IgD-negative memory B cell (primary cell): Measurements from ENCODE around the gene KIAA0586. TPM values are rescaled to one million over a fixed set of nuclear protein-coding genes. Genes with fewer than 3 reads are reported as not detected.
"Not testable (repeated sequence)": the region's sequence is repeated elsewhere in the genome, so short reads cannot be mapped to it uniquely, and the experiment has no call there.

Experiments
- H3K27ac Mint-ChIP-seq, 3 donors: one replicate each; pipeline ENCODE4 v1.8.0; 2020 to 2022; ENCODE audit warnings: mild to moderate bottlenecking in 3 of 3, mixed read lengths in 3 of 3, moderate library complexity in 1 of 3
- H3K27me3 Mint-ChIP-seq: one replicate; pipeline ENCODE4 v1.8.0; 2021; ENCODE audit warnings: mixed read lengths
- H3K36me3 Mint-ChIP-seq: one replicate; pipeline ENCODE4 v1.8.0; 2020; ENCODE audit warnings: mild to moderate bottlenecking, mixed read lengths
- H3K4me1 Mint-ChIP-seq, 3 donors: one replicate each; pipeline ENCODE4 v1.8.0; 2020 to 2022; ENCODE audit warnings: mixed read lengths in 3 of 3, mild to moderate bottlenecking in 1 of 3
- H3K4me3 Mint-ChIP-seq, 4 donors: one replicate each; pipeline ENCODE4 v1.8.0; 2020 to 2022; ENCODE audit warnings: mild to moderate bottlenecking in 4 of 4, mixed read lengths in 4 of 4, moderate library complexity in 3 of 4
- H3K9me3 Mint-ChIP-seq, 3 donors: one replicate each; pipeline ENCODE4 v1.8.0; 2020 to 2021; ENCODE audit warnings: mixed read lengths in 3 of 3, mild to moderate bottlenecking in 1 of 3
- polyA plus RNA-seq: library from polyadenylated mRNA; unstranded; fragments of 300-500 nt; fragmentation: Illumina TruSeq; gene quantifications from one replicate; pipeline ENCODE4 v1.2.3, GENCODE V29; 2021

Gene KIAA0586
- polyA plus RNA-seq, 1 donor from 2014 or later, result 17.5 TPM

GRCh38 chr14:58580035-58580434 is 152.5 kb downstream of the KIAA0586 start:
- peaks cover 2 to 17% (median 5%) of the 10 kb centered on the region in 3 donors for H3K9me3 Mint-ChIP-seq
- H3K27me3 Mint-ChIP-seq, H3K4me1 Mint-ChIP-seq, H3K4me3 Mint-ChIP-seq, H3K27ac Mint-ChIP-seq, H3K36me3 Mint-ChIP-seq: not testable (repeated sequence)

- H3K4me3 Mint-ChIP-seq, H3K4me1 Mint-ChIP-seq, H3K27me3 Mint-ChIP-seq, H3K36me3 Mint-ChIP-seq, H3K27ac Mint-ChIP-seq: not testable (repeated sequence)
- peaks cover 2 to 17% (median 5%) of the 10 kb centered on the region in 3 donors for H3K9me3 Mint-ChIP-seq
These were observed 153.9 kb downstream of the KIAA0586 start for GRCh38 chr14:58581389-58581788.

DNA sequence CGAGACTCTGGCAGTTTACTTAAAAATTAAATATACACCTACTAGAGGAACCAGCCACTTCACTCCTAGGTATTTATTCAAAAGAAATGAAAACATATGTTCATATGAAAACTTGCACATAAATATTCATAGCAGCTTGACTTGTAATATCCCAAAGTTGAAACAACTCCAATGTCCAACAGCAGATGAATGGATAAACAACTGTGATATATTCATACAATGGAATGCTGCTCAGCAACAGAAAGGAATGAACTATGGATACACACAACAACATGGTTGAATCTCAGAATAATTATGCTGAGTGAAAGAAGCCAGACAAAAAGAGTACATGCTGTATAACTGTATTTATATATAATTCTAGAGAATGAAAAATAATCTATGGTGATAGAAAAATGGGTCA is 156.9 kb downstream of the KIAA0586 start:
- no peak overlapping the region for H3K27ac Mint-ChIP-seq
- H3K9me3 Mint-ChIP-seq, result peaks cover 4 to 17% (median 5%) of the 10 kb centered on the region in 3 donors
- H3K4me3 Mint-ChIP-seq, result no peak overlapping the region
- peaks cover 7% of the 10 kb centered on the region for H3K27me3 Mint-ChIP-seq
- H3K36me3 Mint-ChIP-seq, result no peaks in the 10 kb centered on the region
- no peaks in the 10 kb centered on the region for H3K4me1 Mint-ChIP-seq

DNA sequence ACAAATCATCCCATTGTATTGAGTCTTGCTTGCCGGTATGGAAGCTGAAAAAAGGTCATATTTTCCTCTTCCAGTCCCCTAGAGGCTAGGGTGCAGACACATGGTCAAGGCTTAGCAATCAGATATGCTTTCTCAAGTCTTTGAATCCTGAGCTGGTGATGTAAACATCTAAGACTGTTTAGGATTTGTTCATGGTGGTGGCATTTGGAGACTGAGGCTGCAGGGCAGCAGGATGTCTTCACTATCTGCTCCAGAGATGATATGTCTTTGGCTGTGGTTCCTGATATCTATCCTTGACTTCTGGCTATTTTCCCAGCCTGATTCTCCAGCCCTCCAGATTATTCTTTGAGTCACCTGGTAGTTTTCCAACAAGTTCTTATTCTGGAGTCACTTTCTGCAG is 159.8 kb downstream of the KIAA0586 start:
- Mint-ChIP-seq H3K4me1 (no peaks in the 10 kb centered on the region), H3K4me3 (no peak overlapping the region), H3K27me3 (peaks cover 4% of the 10 kb centered on the region), H3K36me3 (no peaks in the 10 kb centered on the region), H3K9me3 (peaks cover 2 to 6% (median 5%) of the 10 kb centered on the region in 3 donors), H3K27ac (no peak overlapping the region)

GRCh38 chr14:58588321-58588720 is 160.8 kb downstream of the KIAA0586 start:
- not testable (repeated sequence) for H3K4me1 Mint-ChIP-seq, H3K27me3 Mint-ChIP-seq, H3K9me3 Mint-ChIP-seq, H3K36me3 Mint-ChIP-seq, H3K27ac Mint-ChIP-seq, H3K4me3 Mint-ChIP-seq

DNA sequence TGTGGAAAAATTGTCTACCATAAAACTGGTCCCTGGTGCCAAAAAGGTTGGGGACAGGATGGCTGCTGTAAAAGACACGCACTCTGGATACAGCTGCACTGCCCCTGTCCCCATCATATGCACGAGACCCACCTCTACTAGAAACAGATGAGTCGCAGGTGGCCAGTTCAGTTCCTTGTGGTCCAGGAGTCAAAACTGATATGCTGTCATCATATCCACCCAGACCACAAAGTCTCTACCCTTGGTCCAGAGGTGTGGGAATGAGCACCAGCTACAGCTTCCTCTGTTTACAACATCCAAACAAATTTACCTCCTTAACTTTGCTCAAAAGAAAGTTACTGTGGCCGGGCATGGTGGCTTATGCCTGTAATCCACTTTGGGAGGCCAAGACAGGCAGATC is 166.5 kb downstream of the KIAA0586 start:
- Mint-ChIP-seq H3K4me3 (no peak overlapping the region), H3K27ac (no peak overlapping the region), H3K4me1 (no peaks in the 10 kb centered on the region), H3K36me3 (peaks cover 2% of the 10 kb centered on the region), H3K27me3 (peaks cover 2% of the 10 kb centered on the region), H3K9me3 (peaks cover 0 to 3% (median 0%) of the 10 kb centered on the region in 3 donors)

DNA sequence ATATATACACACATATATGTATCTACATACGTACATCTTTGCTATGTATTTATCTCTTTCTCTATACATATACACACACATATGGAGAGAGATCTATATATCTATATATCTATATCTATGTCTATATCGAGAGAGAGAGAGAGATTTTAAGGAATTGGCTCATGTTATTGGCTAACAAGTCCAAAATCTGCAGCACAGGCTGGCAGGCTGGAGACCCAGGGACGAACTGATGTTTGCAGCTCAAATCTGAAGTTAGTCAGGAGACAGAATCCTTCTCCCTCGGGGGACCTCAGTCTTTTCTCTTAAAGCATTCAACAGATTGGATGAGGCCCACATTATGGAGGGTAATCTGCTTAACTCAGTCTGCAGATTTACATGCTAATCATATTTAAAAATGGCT is 169.5 kb downstream of the KIAA0586 start:
- no peak overlapping the region for H3K4me3 Mint-ChIP-seq
- H3K27ac Mint-ChIP-seq, result no peak overlapping the region
- H3K36me3 Mint-ChIP-seq, result peaks cover 2% of the 10 kb centered on the region
- H3K4me1 Mint-ChIP-seq, result peaks cover 0 to under 1% (median 0%) of the 10 kb centered on the region in 3 donors
- peaks cover 2% of the 10 kb centered on the region for H3K27me3 Mint-ChIP-seq
- peaks cover 0 to 3% (median 0%) of the 10 kb centered on the region in 3 donors for H3K9me3 Mint-ChIP-seq

DNA sequence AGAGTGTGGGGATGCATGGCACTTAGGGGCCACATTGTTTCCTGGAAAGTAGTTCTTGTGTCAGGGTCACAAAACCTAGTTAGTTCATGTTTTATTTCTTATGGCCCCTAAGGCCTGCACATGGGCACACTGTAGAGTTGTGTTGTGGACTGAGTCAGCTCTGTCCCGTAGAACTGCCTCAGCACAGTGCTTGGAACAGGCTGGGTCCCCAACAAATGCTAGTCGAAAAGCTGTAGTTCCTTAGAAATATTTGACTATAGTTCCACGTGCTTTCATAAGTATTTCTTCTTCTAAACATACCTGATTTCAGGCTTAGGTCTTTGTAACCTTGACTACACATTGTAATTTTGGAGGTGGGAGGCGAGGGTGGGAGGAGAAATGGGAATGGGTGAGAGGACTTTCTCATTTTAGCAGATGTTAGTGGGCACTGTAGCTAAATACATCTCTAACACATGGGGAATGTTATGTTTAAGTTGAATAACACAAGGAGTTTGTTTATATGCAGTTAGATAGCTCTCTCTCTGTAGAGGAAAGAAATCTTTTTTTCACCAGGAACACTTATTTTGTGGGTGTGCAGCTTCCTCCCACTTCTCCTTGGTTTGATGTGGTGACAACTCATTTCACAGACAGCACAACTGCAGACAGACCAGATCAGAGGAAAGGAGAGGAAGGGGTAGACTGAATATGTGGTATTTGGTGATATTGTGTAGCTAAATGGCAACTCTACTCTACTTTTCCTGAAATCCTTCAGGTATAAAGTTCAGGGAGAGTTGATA is 170.7 kb downstream of the KIAA0586 start:
- Mint-ChIP-seq H3K9me3 (peaks cover 0 to 4% (median 0%) of the 10 kb centered on the region in 3 donors), H3K4me1 (peaks cover 0 to 3% (median 0%) of the 10 kb centered on the region in 3 donors), H3K27me3 (no peaks in the 10 kb centered on the region), H3K4me3 (no peak overlapping the region), H3K27ac (no peak overlapping the region), H3K36me3 (peaks cover 2% of the 10 kb centered on the region)

- Mint-ChIP-seq H3K27me3 (peaks cover 3% of the 10 kb centered on the region), H3K4me3 (no peak overlapping the region), H3K9me3 (peaks cover 0 to 4% (median 0%) of the 10 kb centered on the region in 3 donors), H3K4me1 (peaks cover 0 to 3% (median 0%) of the 10 kb centered on the region in 3 donors), H3K27ac (no peak overlapping the region), H3K36me3 (peaks cover 2% of the 10 kb centered on the region)
These were observed 171.4 kb downstream of the KIAA0586 start for GRCh38 chr14:58598804-58599525.

DNA sequence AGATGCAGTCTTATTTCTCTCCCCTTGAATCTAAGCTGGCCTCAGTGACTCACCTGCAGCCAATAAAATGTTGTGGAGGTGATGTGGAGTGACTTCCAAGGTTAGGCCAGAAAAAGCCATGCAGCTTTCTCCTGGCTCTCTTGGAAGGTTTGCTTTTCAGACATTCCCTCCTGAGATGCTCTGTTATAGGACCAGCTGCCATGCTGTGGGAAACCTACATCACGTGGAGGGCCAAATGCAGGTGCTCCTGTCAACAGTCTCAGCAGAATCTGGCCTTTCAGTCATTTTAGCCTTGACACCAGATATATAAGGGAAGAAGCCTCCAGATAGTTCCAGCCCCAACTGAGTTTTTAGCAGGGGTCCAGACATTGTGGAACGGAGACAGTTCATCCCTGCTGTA is 172.2 kb downstream of the KIAA0586 start:
- Mint-ChIP-seq H3K27ac (no peak overlapping the region), H3K4me3 (no peak overlapping the region), H3K9me3 (peaks cover 0 to 4% (median 0%) of the 10 kb centered on the region in 3 donors), H3K36me3 (peaks cover 2% of the 10 kb centered on the region), H3K27me3 (peaks cover 3% of the 10 kb centered on the region), H3K4me1 (peaks cover 0 to 3% (median 0%) of the 10 kb centered on the region in 3 donors)

Other genes with a start within 250 kb of the KIAA0586 start
- 49.9 TPM for gene ACTR10, start 227.6 kb upstream of the KIAA0586 start, polyA plus RNA-seq
- gene PSMA3, start 182.9 kb upstream of the KIAA0586 start, polyA plus RNA-seq, result 120 TPM
- gene ARID4A, start 129.2 kb upstream of the KIAA0586 start, polyA plus RNA-seq, result 37.1 TPM
- gene TOMM20L, start 31.8 kb upstream of the KIAA0586 start, polyA plus RNA-seq, result not detected
- gene TIMM9, start 188 bp upstream of the KIAA0586 start, polyA plus RNA-seq, result 76.1 TPM
- 0.25 TPM for gene DACT1, start 210.2 kb downstream of the KIAA0586 start, polyA plus RNA-seq